H9 (cell line): ENCODE measurements around the gene PLXNA2. TPM values are rescaled to one million over a fixed set of nuclear protein-coding genes. Genes with fewer than 3 reads are reported as not detected.

Source experiments
- DNase-seq: peaks from one replicate; pipeline ENCODE4 v3.0.0-alpha.2; 2017
- H2AFZ ChIP-seq: one replicate; pipeline ENCODE4 v1.6.1; 2013; ENCODE audit warnings: mild to moderate bottlenecking, low read length, control low read depth, moderate library complexity
- H2AK5ac ChIP-seq: 2 replicates; pipeline ENCODE4 v1.6.1; 2013; ENCODE audit warnings: low read length, control low read depth, mixed read lengths; ENCODE audit not compliant: insufficient read length
- H2BK120ac ChIP-seq: one replicate; pipeline ENCODE4 v1.6.1; 2013; ENCODE audit warnings: low read depth, mild to moderate bottlenecking, low read length, control low read depth, inconsistent platforms; ENCODE audit not compliant: poor library complexity, severe bottlenecking
- H2BK12ac ChIP-seq: 2 replicates; pipeline ENCODE4 v1.6.1; 2013; ENCODE audit warnings: low read length, control low read depth, mixed read lengths, low read depth; ENCODE audit not compliant: insufficient read length
- H2BK15ac ChIP-seq: 2 replicates; pipeline ENCODE4 v1.6.1; 2013; ENCODE audit warnings: low read depth, low read length, control low read depth
- H2BK20ac ChIP-seq: one replicate; pipeline ENCODE4 v1.6.1; 2013; ENCODE audit warnings: low read depth, mild to moderate bottlenecking, low read length, control low read depth, inconsistent platforms; ENCODE audit not compliant: poor library complexity, severe bottlenecking
- H2BK5ac ChIP-seq: 2 replicates; pipeline ENCODE4 v1.6.1; 2013; ENCODE audit warnings: low read length, control low read depth, mixed read lengths; ENCODE audit not compliant: insufficient read length
- H3K14ac ChIP-seq: 2 replicates; pipeline ENCODE4 v1.6.1; 2013; ENCODE audit warnings: low read length, control low read depth; ENCODE audit not compliant: insufficient read depth
- H3K18ac ChIP-seq: 2 replicates; pipeline ENCODE4 v1.6.1; 2013; ENCODE audit warnings: low read depth, mild to moderate bottlenecking, mixed read lengths, low read length, control low read depth; ENCODE audit not compliant: insufficient read length
- H3K23ac ChIP-seq: 2 replicates; pipeline ENCODE4 v1.6.1; 2013; ENCODE audit warnings: low read length, control low read depth, mixed read lengths, low read depth; ENCODE audit not compliant: insufficient read length
- H3K23me2 ChIP-seq: 2 replicates; pipeline ENCODE4 v1.6.1; 2013; ENCODE audit warnings: low read depth, mild to moderate bottlenecking, mixed read lengths, low read length, control low read depth; ENCODE audit not compliant: insufficient read length, poor library complexity, severe bottlenecking
- H3K27ac ChIP-seq: 2 replicates; pipeline ENCODE4 v1.5.1; 2013; ENCODE audit warnings: low read length, control low read depth, mixed read lengths, low read depth; ENCODE audit not compliant: insufficient read length
- H3K27me3 ChIP-seq: 2 replicates; pipeline ENCODE4 v1.6.1; 2013; ENCODE audit warnings: low read length, control low read depth, inconsistent platforms; ENCODE audit not compliant: insufficient read depth
- H3K4ac ChIP-seq: 2 replicates; pipeline ENCODE4 v1.6.1; 2013; ENCODE audit warnings: low read depth, mild to moderate bottlenecking, control low read depth, inconsistent platforms, low read length, moderate library complexity
- H3K4me1 ChIP-seq: 2 replicates; pipeline ENCODE4 v1.6.1; 2013; ENCODE audit warnings: low read length, control low read depth, inconsistent platforms; ENCODE audit not compliant: insufficient read depth
- H3K4me2 ChIP-seq: 2 replicates; pipeline ENCODE4 v1.6.1; 2013; ENCODE audit warnings: low read length, control low read depth, mixed read lengths; ENCODE audit not compliant: insufficient read length, insufficient read depth
- H3K56ac ChIP-seq: 2 replicates; pipeline ENCODE4 v1.6.1; 2013; ENCODE audit warnings: low read depth, mild to moderate bottlenecking, mixed read lengths, low read length, control low read depth; ENCODE audit not compliant: insufficient read length
- H3K79me1 ChIP-seq: 2 replicates; pipeline ENCODE4 v1.6.1; 2013; ENCODE audit warnings: low read depth, mild to moderate bottlenecking, moderate library complexity, low read length, control low read depth, inconsistent platforms; ENCODE audit not compliant: insufficient read depth, poor library complexity, severe bottlenecking
- H3K79me2 ChIP-seq: 2 replicates; pipeline ENCODE4 v1.6.1; 2013; ENCODE audit warnings: low read length, control low read depth, inconsistent platforms; ENCODE audit not compliant: insufficient read depth
- H3K9ac ChIP-seq: 2 replicates; pipeline ENCODE4 v1.6.1; 2013; ENCODE audit warnings: low read length, control low read depth, mixed read lengths; ENCODE audit not compliant: insufficient read length; ENCODE audit errors: extremely low read depth
- H3K9me3 ChIP-seq: one replicate; pipeline ENCODE4 v1.6.1; 2013; ENCODE audit warnings: low read depth, low read length, inconsistent platforms; ENCODE audit not compliant: control insufficient read depth
- H3T11ph ChIP-seq: one replicate; pipeline ENCODE4 v1.6.1; 2013; ENCODE audit warnings: mild to moderate bottlenecking, low read length, control low read depth, inconsistent platforms
- H4K20me1 ChIP-seq: one replicate; pipeline ENCODE4 v1.6.1; 2013; ENCODE audit not compliant: control insufficient read depth, insufficient read length, insufficient read depth
- H4K5ac ChIP-seq: 2 replicates; pipeline ENCODE4 v1.6.1; 2013; ENCODE audit warnings: low read depth, mild to moderate bottlenecking, mixed read lengths, low read length, control low read depth; ENCODE audit not compliant: insufficient read length
- H4K8ac ChIP-seq: replicated peaks from 2 replicates; pipeline ENCODE4 v1.6.1; 2013; ENCODE audit warnings: low read length, control low read depth, mixed read lengths, low read depth; ENCODE audit not compliant: insufficient read length
- H4K91ac ChIP-seq: 2 replicates; pipeline ENCODE4 v1.6.1; 2013; ENCODE audit warnings: low read depth, mild to moderate bottlenecking, moderate library complexity, mixed read lengths, low read length, control low read depth; ENCODE audit not compliant: insufficient read length
- H3K27ac Mint-ChIP-seq, 3 experiments: 2 replicates in 2 of 3; 3 replicates in 1 of 3; pipeline ENCODE4 v1.8.0; 2020 to 2021; ENCODE audit warnings: mixed read lengths in 3 of 3, mild to moderate bottlenecking in 1 of 3, moderate library complexity in 1 of 3
- H3K27me3 Mint-ChIP-seq: 2 replicates; pipeline ENCODE4 v1.8.0; 2021; ENCODE audit warnings: low read depth, mild to moderate bottlenecking, moderate library complexity, mixed read lengths
- H3K36me3 Mint-ChIP-seq, 3 experiments: 2 replicates in 2 of 3; 3 replicates in 1 of 3; pipeline ENCODE4 v1.8.0; 2020 to 2021; ENCODE audit warnings: low read depth in 3 of 3, mixed read lengths in 3 of 3; ENCODE audit not compliant: insufficient read depth in 1 of 3
- H3K4me1 Mint-ChIP-seq, 2 experiments: 2 replicates each; pipeline ENCODE4 v1.8.0; 2020; ENCODE audit warnings: mixed read lengths in 2 of 2
- H3K4me3 Mint-ChIP-seq, 2 experiments: 2 replicates in 1 of 2; 3 replicates in 1 of 2; pipeline ENCODE4 v1.8.0; 2020 to 2021; ENCODE audit warnings: mild to moderate bottlenecking in 2 of 2, mixed read lengths in 2 of 2, moderate library complexity in 1 of 2
- H3K9me3 Mint-ChIP-seq, 2 experiments: 2 replicates in 1 of 2; 3 replicates in 1 of 2; pipeline ENCODE4 v1.8.0; 2020; ENCODE audit warnings: mild to moderate bottlenecking in 2 of 2, mixed read lengths in 2 of 2, moderate library complexity in 1 of 2
- WGBS: extraction: QIAGEN DNeasy Blood & Tissue Kit; methylation state at CpG from one replicate; pipeline ENCODE4 v1.1.7; 2013; ENCODE audit warnings: missing lambda C conversion rate, low lambda C conversion rate, mixed read lengths; ENCODE audit not compliant: insufficient read length; ENCODE audit errors: extremely low coverage; 5-methylcytosine and 5-hydroxymethylcytosine counted together
- total RNA-seq: library from RNA; stranded (reverse); gene quantifications from 2 replicates; pipeline ENCODE4 v1.2.1, GENCODE V29; 2021
- TF ChIP-seq, protein P1 (sequence below): fragments of 200-600 bp; sonication (generic); conservative IDR thresholded peaks from 3 replicates; pipeline ENCODE4 v1.8.0; 2021; ENCODE audit warnings: antibody characterized with exemption, mild to moderate bottlenecking

PLXNA2 gene
- total RNA-seq, 1 experiment from 2014 or later: 0.57 TPM

DNA sequence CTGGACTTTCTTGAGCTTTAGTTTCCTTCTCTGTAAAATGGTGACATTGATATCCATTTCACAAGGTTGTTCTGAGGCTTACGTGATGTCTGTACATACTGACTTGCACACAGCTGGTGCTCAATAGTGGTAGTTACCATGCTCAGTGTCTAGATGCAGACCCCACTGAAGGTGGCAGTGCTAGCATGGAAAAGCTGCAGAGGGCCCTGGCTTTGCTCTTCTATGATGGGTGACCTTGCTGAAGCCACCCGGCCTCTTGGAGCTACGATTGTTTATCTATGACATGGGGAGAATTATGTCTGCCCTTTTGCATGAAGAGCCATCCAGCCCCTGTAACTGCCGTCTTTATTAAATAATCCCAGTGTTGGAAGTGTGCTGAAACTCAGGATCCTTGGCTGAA is 131.8 kb downstream of the PLXNA2 start:
- Histone ChIP-seq H3K27me3 (no peaks in the 10 kb centered on the region), H3T11ph (no peak overlapping the region), H3K23me2 (no peaks in the 10 kb centered on the region), H3K23ac (no peak overlapping the region), H2BK5ac (no peak overlapping the region), H3K56ac (no peak overlapping the region), H3K79me1 (no peaks in the 10 kb centered on the region), H2AK5ac (no peak overlapping the region), H3K27ac (no peak overlapping the region), H3K4me1 (no peaks in the 10 kb centered on the region; the same call in 1 of the 2 replicates), H3K14ac (no peak overlapping the region), H2BK120ac (no peak overlapping the region), H3K4me2 (no peak overlapping the region), H4K91ac (no peak overlapping the region), H4K5ac (no peak overlapping the region), H3K4ac (no peak overlapping the region), H3K18ac (no peak overlapping the region), H4K20me1 (no peaks in the 10 kb centered on the region), H3K79me2 (no peaks in the 10 kb centered on the region), H2AFZ (no peak overlapping the region), H2BK20ac (no peak overlapping the region), H4K8ac (no peak overlapping the region), H3K9me3 (no peaks in the 10 kb centered on the region), H2BK12ac (no peak overlapping the region), H3K9ac (no peak overlapping the region), H2BK15ac (no peak overlapping the region)
- WGBS: no CpG with 5 or more reads among the region's 4 CpGs
- no peak overlapping the region for H3K27ac Mint-ChIP-seq
- TF ChIP-seq, protein P1, sequence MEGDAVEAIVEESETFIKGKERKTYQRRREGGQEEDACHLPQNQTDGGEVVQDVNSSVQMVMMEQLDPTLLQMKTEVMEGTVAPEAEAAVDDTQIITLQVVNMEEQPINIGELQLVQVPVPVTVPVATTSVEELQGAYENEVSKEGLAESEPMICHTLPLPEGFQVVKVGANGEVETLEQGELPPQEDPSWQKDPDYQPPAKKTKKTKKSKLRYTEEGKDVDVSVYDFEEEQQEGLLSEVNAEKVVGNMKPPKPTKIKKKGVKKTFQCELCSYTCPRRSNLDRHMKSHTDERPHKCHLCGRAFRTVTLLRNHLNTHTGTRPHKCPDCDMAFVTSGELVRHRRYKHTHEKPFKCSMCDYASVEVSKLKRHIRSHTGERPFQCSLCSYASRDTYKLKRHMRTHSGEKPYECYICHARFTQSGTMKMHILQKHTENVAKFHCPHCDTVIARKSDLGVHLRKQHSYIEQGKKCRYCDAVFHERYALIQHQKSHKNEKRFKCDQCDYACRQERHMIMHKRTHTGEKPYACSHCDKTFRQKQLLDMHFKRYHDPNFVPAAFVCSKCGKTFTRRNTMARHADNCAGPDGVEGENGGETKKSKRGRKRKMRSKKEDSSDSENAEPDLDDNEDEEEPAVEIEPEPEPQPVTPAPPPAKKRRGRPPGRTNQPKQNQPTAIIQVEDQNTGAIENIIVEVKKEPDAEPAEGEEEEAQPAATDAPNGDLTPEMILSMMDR: no peak
- H3K4me3 Mint-ChIP-seq: no peak overlapping the region
- no peaks in the 10 kb centered on the region for H3K9me3 Mint-ChIP-seq
- no peaks in the 10 kb centered on the region for H3K36me3 Mint-ChIP-seq
- DNase-seq: no peak
- H3K27me3 Mint-ChIP-seq: peaks cover 2% of the 10 kb centered on the region; the same call in 1 of the 2 replicates
- peaks cover 27 to 29% of the 10 kb centered on the region in 2 experiments for H3K4me1 Mint-ChIP-seq
